Gastrocnemius medialis (tissue), 4 donors: ENCODE results near the gene PIH1D2. TPM values are rescaled to one million over a fixed set of nuclear protein-coding genes. Genes with fewer than 3 reads are reported as not detected.
A peak's percentile ranks its signal among the peaks of the same experiment; 100 is the strongest.
"Not testable (repeated sequence)": the region's sequence is repeated elsewhere in the genome, so short reads cannot be mapped to it uniquely, and the experiment has no call there.

ENCODE experiments used
- ATAC-seq, 2 donors: fragments of 150-250 bp; one replicate each; pipeline ENCODE4 v1.9.1; 2016
- DNase-seq, 2 donors: peaks; one replicate each; pipeline ENCODE4 v3.0.0-alpha.2; 2019
- H3K27ac ChIP-seq, 4 donors: fragments of 200-600 bp; sonication (generic); 1 replicate in 1 of 4; 2 replicates in 3 of 4; pipeline ENCODE4 v1.5.1; 2016 to 2018; ENCODE audit warnings: mild to moderate bottlenecking in 2 of 4, moderate library complexity in 1 of 4
- H3K27me3 ChIP-seq, 3 donors: fragments of 200-600 bp; sonication (generic) in 2 of 3; 1 replicate in 1 of 3; 2 replicates in 2 of 3; pipeline versions ENCODE4 v1.5.1 to v1.6.0; 2016 to 2019; ENCODE audit warnings: mild to moderate bottlenecking in 1 of 3, moderate library complexity in 1 of 3
- H3K36me3 ChIP-seq, 2 donors: fragments of 200-600 bp; sonication (generic) in 1 of 2; one replicate each; pipeline ENCODE4 v1.5.1; 2017 to 2018
- H3K4me1 ChIP-seq, 2 donors: fragments of 200-600 bp; sonication (generic) in 1 of 2; one replicate each; pipeline ENCODE4 v1.5.1; 2016 to 2017; ENCODE audit warnings: mild to moderate bottlenecking in 2 of 2
- H3K4me3 ChIP-seq, 4 donors: fragments of 200-600 bp; sonication (generic) in 3 of 4; 1 replicate in 1 of 4; 2 replicates in 3 of 4; pipeline ENCODE4 v1.5.1; 2016 to 2019; ENCODE audit warnings: mild to moderate bottlenecking in 2 of 4
- H3K9me3 ChIP-seq, 3 donors: fragments of 200-600 bp; sonication (generic) in 2 of 3; 1 replicate in 1 of 3; 2 replicates in 2 of 3; pipeline ENCODE4 v1.5.1; 2016 to 2019
- CTCF ChIP-seq, 5 experiments: fragments of 450-650 bp in 3 of 5; fragments of 200-600 bp in 2 of 5; sonication (generic) in 2 of 5; IDR thresholded peaks in 4 of 5; conservative IDR thresholded peaks in 1 of 5; 1 replicate in 4 of 5; 2 replicates in 1 of 5; pipeline ENCODE4 v1.5.1; 2016 to 2019; ENCODE audit warnings: antibody characterized with exemption in 5 of 5, mild to moderate bottlenecking in 3 of 5, moderate library complexity in 3 of 5
- POLR2A ChIP-seq, 2 donors: fragments of 450-650 bp; IDR thresholded peaks; one replicate each; pipeline ENCODE4 v1.6.1; 2017; ENCODE audit warnings: antibody characterized with exemption in 2 of 2, mild to moderate bottlenecking in 2 of 2, moderate library complexity in 2 of 2
- in situ Hi-C, 4 donors: fragments of 200-750 bp; cut with MboI; loops; one replicate each; pipeline versions ENCODE4 v1.15.0 to v1.8.0; 2017; ENCODE audit warnings: low sequenced_read_pairs in 4 of 4
- intact Hi-C: fragments of 100-400 bp; cut with DNase I; formaldehyde crosslinking; loops from one replicate; pipeline ENCODE4 v1.15.1; 2023; ENCODE audit warnings: low total_unique reads
- total RNA-seq, 4 donors: library from RNA; depleted of rRNA; stranded (reverse); fragments of >200 nt; gene quantifications; one replicate each; pipeline versions ENCODE4 v1.1.0 to v1.2.3, GENCODE V29; 2016

The PIH1D2 gene
- total RNA-seq, 4 donors from 2014 or later, result 0.42 to 1.6 (median 0.92) TPM

GRCh38 chr11:112042161-112042960 lies 31.5 kb downstream of the PIH1D2 start:
- no peaks in the 10 kb centered on the region for H3K27me3 ChIP-seq
- peak overlapping the region in 2 of 4 donors; percentile 8 to 40 for H3K27ac ChIP-seq
- H3K36me3 ChIP-seq, result peaks cover 0 to 61% of the 10 kb centered on the region in 2 donors
- H3K9me3 ChIP-seq, result no peaks in the 10 kb centered on the region
- TF ChIP-seq CTCF (IDR thresholded peaks at IDR 0.05 in 4 of 5, conservative IDR thresholded peaks at IDR 0.05 in 1 of 5) (no peak), POLR2A (IDR thresholded peaks at IDR 0.05) (no peak)
- DNase-seq (no peak), ATAC-seq (no peak)
- peaks cover 0 to 24% of the 10 kb centered on the region in 2 donors for H3K4me1 ChIP-seq
- intact Hi-C loops, result no loop called here
- no peak overlapping the region for H3K4me3 ChIP-seq
- in situ Hi-C loops, result no loop called here

- no peak for DNase-seq
- in situ Hi-C loops, result no loop called here
- ATAC-seq, result no peak
- Histone ChIP-seq H3K9me3 (no peaks in the 10 kb centered on the region), H3K36me3 (peaks cover 0 to 58% of the 10 kb centered on the region in 2 donors), H3K27me3 (no peaks in the 10 kb centered on the region), H3K4me3 (no peak overlapping the region), H3K4me1 (peaks cover 6 to 33% of the 10 kb centered on the region in 2 donors), H3K27ac (no peak overlapping the region)
- TF ChIP-seq POLR2A (IDR thresholded peaks at IDR 0.05) (no peak), CTCF (IDR thresholded peaks at IDR 0.05 in 4 of 5, conservative IDR thresholded peaks at IDR 0.05 in 1 of 5) (no peak)
- intact Hi-C loops, result no loop called here
Observed at GRCh38 chr11:112037527-112037926, 36.3 kb downstream of the PIH1D2 start.

GRCh38 chr11:112033902-112034301 lies 39.9 kb downstream of the PIH1D2 start:
- intact Hi-C loops, result no loop called here
- ATAC-seq (no peak), DNase-seq (no peak)
- peak overlapping the region; percentile 41 to 77 (median 61) for H3K27ac ChIP-seq
- in situ Hi-C loops, result no loop called here
- peaks cover 0 to 84% of the 10 kb centered on the region in 2 donors for H3K36me3 ChIP-seq
- no peaks in the 10 kb centered on the region for H3K9me3 ChIP-seq
- H3K27me3 ChIP-seq, result no peaks in the 10 kb centered on the region
- no peak for TF ChIP-seq CTCF (IDR thresholded peaks at IDR 0.05 in 4 of 5, conservative IDR thresholded peaks at IDR 0.05 in 1 of 5)
- no peak for TF ChIP-seq POLR2A (IDR thresholded peaks at IDR 0.05)
- peaks cover 6 to 10% of the 10 kb centered on the region in 2 donors for H3K4me1 ChIP-seq
- H3K4me3 ChIP-seq, result no peak overlapping the region

GRCh38 chr11:112029460-112029859 lies 44.4 kb downstream of the PIH1D2 start:
- in situ Hi-C loops (no loop called here), intact Hi-C loops (loop anchor here (5.0 kb wide), 1 partner anchor 58 kb away; the partner anchor contains the start of genes SDHD and TIMM8B)
- Histone ChIP-seq H3K27me3 (no peaks in the 10 kb centered on the region), H3K9me3 (no peaks in the 10 kb centered on the region), H3K4me1 (peaks cover 13 to 14% of the 10 kb centered on the region in 2 donors), H3K4me3 (no peak overlapping the region), H3K27ac (no peak overlapping the region), H3K36me3 (peaks cover 0 to 56% of the 10 kb centered on the region in 2 donors)
- ATAC-seq, result no peak
- DNase-seq, result no peak
- TF ChIP-seq CTCF (IDR thresholded peaks at IDR 0.05 in 4 of 5, conservative IDR thresholded peaks at IDR 0.05 in 1 of 5) (no peak), POLR2A (IDR thresholded peaks at IDR 0.05) (no peak)

- H3K4me1 ChIP-seq, result peaks cover 8 to 17% of the 10 kb centered on the region in 2 donors
- DNase-seq, H3K4me3 ChIP-seq, ATAC-seq, H3K27ac ChIP-seq, in situ Hi-C loops, H3K9me3 ChIP-seq, H3K27me3 ChIP-seq: not testable (repeated sequence)
- intact Hi-C loops, result loop anchor here (5.0 kb wide), 1 partner anchor 60 kb away; the partner anchor contains the start of genes SDHD and TIMM8B
- H3K36me3 ChIP-seq, result peaks cover 0 to 30% of the 10 kb centered on the region in 2 donors
Observed at GRCh38 chr11:112026784-112027410, 46.9 kb downstream of the PIH1D2 start.
